Mononuclear cell (primary cell): Measurements from ENCODE around the gene IL10RB. TPM values are rescaled to one million over a fixed set of nuclear protein-coding genes. Genes with fewer than 3 reads are reported as not detected.

Source experiments
- H3K27me3 ChIP-seq: 2 replicates; pipeline ENCODE4 v1.6.0; 2011; ENCODE audit warnings: low read length, control low read depth; ENCODE audit not compliant: insufficient read depth
- H3K4me1 ChIP-seq: 2 replicates; pipeline ENCODE4 v1.5.1; 2011; ENCODE audit warnings: mild to moderate bottlenecking, low read length, control low read depth; ENCODE audit not compliant: insufficient read depth
- H3K4me3 ChIP-seq: 2 replicates; pipeline ENCODE4 v1.5.1; 2011; ENCODE audit warnings: mild to moderate bottlenecking, low read length, moderate library complexity
- H3K9me3 ChIP-seq: 2 replicates; pipeline ENCODE4 v1.5.1; 2011; ENCODE audit warnings: low read depth, mild to moderate bottlenecking, control low read depth, low read length
- total RNA-seq: library from RNA; depleted of rRNA; stranded (reverse); fragments of >200 nt; gene quantifications from one replicate; pipeline ENCODE4 v1.2.3, GENCODE V29; 2012

The IL10RB gene
- total RNA-seq, 1 donor, result 18.7 TPM

DNA sequence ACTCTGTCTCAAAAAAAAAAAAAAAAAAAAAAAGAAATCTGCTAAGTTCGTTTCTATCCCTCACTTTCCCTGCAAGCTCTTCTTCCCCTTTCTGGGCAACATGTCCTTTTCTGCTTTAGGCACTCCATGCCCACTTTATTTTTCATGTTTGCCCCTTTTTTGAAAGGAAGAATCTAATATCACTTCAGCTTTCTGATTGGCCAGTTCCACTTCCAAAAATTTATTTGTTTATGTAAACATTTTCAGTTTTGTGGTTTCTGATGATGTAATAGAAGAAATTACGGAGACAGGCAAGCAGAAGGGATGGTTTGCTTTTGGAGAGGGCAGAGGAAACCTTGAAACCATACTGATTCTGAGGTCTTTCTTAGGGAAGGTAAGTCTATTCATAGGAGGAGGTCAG, 73.8 kb downstream of the IL10RB start:
- Histone ChIP-seq H3K4me3 (no peak overlapping the region), H3K9me3 (no peaks in the 10 kb centered on the region), H3K4me1 (peaks cover 16% of the 10 kb centered on the region), H3K27me3 (no peaks in the 10 kb centered on the region)

- H3K4me1 ChIP-seq, result no peaks in the 10 kb centered on the region
- H3K27me3 ChIP-seq, result no peaks in the 10 kb centered on the region
- no peaks in the 10 kb centered on the region for H3K9me3 ChIP-seq
- H3K4me3 ChIP-seq, result no peak overlapping the region
Measured at GRCh38 chr21:33345751-33346238, 79.6 kb downstream of the IL10RB start.

Other genes with a start within 250 kb of the IL10RB start
- 0.21 TPM for gene OLIG2, start 240.4 kb upstream of the IL10RB start, total RNA-seq
- 2.6 TPM for gene OLIG1, start 196.2 kb upstream of the IL10RB start, total RNA-seq
- 23.8 TPM for gene IFNAR2, start 36.4 kb upstream of the IL10RB start, total RNA-seq
- 12.4 TPM for gene IFNAR1, start 58.6 kb downstream of the IL10RB start, total RNA-seq
- 88.1 TPM for gene IFNGR2, start 137.0 kb downstream of the IL10RB start, total RNA-seq
- gene TMEM50B, start 213.6 kb downstream of the IL10RB start, total RNA-seq, result 50.5 TPM
- gene DNAJC28, start 225.3 kb downstream of the IL10RB start, total RNA-seq, result not detected